NCI-H2227 (cell line): ENCODE results near the gene FNBP1.

Source experiments
- DNase-seq: peaks from one replicate; lab custom pipeline; 2025; ENCODE audit not compliant: unreplicated experiment; lab: John Stamatoyannopoulos, UW

Gene FNBP1

GRCh38 chr9:129879991-129880653, 162.9 kb downstream of the FNBP1 start:
- no peak for DNase-seq

DNA sequence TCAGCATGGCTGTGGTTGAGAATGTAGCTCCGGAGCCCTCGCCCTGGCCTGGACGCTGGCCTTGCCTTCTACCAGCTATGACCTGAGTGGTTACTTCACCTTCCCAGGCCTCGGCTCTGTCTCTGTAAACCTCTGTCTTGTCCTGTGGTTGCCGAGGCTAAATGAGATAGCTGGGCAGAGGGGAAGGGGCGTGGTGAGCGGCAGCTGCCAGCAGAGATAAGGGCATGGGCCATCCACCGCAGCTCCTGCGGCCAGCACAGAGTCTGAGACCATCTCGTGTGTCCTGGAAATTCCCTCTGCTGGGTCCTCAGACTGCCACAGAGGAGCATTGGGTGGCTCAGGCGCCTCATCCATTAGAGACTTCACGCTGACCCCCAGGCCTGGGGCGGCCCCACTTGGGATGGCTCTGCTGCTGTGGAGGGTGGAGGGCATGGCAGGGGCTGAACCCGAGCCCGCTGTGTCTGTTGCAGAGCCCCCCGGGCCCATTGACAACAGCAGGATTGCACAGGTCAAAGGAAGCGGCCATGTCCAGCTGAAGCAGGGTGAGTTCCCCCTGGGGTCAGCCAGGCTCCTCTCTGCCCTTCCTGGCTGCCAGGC, 163.8 kb downstream of the FNBP1 start:
- DNase-seq: no peak

DNA sequence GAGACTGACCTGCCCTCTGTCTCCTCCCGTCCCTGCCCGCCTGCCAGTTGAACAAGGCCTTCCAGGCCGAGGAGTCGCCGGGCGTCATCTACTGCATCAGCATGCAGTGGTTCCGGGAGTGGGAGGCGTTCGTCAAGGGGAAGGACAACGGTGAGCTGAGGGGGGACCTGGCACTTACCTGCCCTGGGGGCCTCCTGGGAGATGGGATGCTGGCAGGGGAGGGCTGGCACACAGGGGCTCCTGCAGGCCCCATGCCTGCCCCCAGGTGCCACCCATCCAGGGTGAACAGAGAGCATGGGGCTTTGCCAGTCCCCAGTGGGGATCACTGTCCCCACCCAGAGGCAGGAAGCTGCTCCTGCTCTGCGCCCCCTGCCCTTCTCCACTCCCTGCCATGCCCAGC, 164.7 kb downstream of the FNBP1 start:
- no peak for DNase-seq

DNA sequence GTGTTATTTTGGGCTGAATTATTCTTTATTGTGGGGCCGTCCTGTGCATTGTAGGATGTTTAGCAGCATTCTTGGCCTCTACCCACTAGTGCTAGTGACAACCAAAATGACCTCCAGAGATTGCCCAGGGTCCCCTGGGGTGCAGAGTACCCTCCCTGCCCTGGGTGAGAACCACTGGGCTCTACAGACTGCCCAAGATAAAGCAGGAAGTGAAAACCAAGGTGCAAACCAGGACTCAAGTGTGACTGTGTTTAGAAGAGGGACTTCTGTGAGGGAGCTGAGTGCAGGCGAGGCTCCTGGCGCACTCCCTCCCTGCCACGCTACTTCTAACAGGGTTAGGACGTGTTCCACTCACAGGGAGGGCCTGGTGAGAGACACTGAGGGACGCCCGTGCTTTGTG, 166.2 kb downstream of the FNBP1 start:
- no peak for DNase-seq

- DNase-seq: no peak
Measured at GRCh38 chr9:129875687-129876395, 167.1 kb downstream of the FNBP1 start.

DNA sequence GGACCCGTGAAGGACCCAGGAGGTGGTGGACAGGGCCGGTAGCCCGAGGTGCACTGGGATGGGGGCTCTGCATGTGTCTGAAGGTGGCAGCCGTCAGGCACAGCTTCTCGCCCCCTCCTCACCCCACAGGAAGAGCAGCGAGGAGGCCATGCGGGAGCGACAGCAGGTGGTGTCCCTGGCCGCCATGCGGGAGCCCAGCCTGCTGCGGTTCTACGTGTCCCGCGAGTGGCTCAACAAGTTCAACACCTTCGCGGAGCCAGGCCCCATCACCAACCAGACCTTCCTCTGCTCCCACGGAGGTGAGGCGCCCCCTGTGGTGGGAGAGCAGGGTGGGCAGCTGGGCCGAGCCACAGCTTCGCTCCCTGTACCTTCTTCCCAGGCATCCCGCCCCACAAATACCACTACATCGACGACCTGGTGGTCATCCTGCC, 167.8 kb downstream of the FNBP1 start:
- no peak for DNase-seq

- DNase-seq: no peak
Measured at GRCh38 chr9:129874261-129875101, 168.5 kb downstream of the FNBP1 start.

- no peak for DNase-seq
Measured at GRCh38 chr9:129873563-129874190, 169.3 kb downstream of the FNBP1 start.

GRCh38 chr9:129871046-129871445, 171.9 kb downstream of the FNBP1 start:
- DNase-seq: no peak

DNA sequence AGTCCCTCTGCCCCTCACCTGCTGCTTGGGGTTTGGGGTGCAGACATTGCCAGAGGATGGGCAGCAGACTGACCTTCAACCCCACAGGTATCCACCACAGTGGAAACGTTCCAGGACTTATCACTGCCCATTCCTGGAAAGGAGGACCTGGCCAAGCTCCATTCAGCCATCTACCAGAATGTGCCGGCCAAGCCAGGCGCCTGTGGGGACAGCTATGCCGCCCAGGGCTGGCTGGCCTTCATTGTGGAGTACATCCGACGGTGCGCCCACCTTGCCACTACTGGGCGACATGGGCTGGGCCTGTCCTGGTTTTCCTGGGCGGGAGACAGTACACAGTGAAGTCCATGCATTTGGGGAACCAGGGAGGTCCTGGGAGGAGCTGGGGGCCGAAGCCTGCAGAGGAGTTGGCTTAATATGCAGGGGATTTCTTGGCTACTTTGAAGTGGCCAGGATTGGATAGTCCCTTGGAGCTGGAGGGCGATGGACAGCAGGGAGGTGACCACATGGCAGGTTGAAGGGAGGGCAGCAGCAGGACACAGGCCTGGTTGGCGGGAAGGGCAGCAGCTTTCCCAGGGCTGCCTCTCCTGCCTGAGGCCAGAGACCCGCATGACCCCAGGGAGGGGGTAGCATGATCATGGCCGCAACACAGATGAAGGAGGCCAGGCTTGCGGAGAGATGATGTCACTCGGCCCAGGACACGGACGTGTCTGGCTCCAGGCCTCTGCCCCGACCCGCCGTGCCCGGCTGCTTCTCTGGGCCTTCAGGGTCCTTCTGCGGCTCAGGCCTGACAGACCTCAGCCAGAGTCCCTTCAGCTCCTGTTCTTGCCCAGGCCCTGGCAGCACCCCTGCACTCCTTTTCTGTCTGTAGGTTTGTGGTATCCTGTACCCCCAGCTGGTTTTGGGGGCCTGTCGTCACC, 173.1 kb downstream of the FNBP1 start:
- DNase-seq: no peak

GRCh38 chr9:129868872-129869486, 174.0 kb downstream of the FNBP1 start:
- no peak for DNase-seq

GRCh38 chr9:129868023-129868871, 174.7 kb downstream of the FNBP1 start:
- DNase-seq: no peak

- DNase-seq: no peak
Measured at GRCh38 chr9:129867136-129868022, 175.6 kb downstream of the FNBP1 start.

DNA sequence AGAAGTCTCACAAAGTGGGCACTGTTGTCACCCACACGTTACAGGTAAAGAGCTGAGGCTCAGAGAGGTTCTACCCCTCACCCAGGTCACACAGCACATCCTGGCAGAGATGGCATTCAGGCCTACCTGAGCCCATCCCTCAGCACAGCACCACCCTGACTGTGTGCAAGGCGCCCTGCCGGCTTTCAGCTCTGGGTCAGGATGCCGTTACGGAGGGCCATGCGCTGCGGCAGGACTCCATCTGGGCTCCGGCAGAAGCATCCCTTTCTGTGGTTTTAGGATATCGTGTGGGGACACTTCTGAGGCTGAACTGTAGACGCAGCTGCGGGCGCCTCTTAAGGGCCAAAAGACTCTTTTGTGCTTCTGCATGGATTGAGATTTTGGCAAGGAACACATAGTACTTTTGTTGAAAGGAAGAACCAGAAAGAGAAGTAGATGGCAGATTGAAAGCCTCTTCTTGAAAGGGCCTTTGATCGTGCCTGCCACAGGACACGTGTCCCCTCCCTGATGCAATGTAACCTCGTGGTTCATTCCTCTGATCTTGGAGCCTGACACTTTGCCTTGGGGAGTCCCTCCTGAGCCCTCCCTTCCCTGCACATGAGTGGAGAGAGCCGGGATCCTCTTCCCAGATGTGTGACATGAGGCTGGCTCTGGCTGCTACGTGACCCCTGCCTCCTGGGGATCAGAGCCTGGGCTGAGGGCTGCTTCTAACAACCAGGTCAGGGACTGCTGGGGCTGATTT, 176.4 kb downstream of the FNBP1 start:
- DNase-seq: no peak

DNA sequence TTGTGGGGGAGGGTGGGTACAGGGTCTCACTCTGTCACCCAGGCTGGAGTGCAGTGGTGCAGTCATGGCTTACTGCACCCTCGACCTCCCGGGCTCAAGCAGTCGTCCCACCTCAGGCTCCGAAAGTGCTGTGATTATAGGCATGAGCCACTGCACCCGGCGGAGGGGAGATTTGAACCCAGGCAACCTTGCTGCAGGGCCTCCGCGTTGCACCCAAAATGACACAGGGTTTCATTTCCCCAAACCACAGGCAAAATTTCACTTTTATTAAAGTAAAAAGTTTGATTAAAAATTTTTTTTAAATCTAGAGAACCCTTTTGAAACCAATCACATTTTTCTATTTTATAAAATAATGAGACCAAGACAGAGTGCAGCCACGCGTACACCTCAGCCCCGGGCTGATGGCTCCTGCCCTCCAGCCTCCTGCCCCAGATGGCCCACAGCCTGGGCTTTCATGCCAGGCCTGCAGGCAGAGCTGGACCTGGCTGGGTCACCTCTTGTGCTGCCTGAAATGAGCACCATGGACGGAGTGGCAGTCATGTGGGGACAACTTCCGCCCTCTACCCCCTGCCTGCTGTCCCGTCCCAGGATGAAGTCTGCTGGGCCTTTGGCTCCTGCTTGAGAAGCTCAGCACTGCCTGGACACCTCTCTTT, 177.2 kb downstream of the FNBP1 start:
- no peak for DNase-seq

- DNase-seq: no peak
Measured at GRCh38 chr9:129864991-129865647, 177.9 kb downstream of the FNBP1 start.
